NCI-H2227 (cell line): ENCODE data around the gene AMACR.
A peak's percentile ranks its signal among the peaks of the same experiment; 100 is the strongest.

Experiments
- DNase-seq: peaks from one replicate; lab custom pipeline; 2025; ENCODE audit not compliant: unreplicated experiment; lab: John Stamatoyannopoulos, UW

The AMACR gene

DNA sequence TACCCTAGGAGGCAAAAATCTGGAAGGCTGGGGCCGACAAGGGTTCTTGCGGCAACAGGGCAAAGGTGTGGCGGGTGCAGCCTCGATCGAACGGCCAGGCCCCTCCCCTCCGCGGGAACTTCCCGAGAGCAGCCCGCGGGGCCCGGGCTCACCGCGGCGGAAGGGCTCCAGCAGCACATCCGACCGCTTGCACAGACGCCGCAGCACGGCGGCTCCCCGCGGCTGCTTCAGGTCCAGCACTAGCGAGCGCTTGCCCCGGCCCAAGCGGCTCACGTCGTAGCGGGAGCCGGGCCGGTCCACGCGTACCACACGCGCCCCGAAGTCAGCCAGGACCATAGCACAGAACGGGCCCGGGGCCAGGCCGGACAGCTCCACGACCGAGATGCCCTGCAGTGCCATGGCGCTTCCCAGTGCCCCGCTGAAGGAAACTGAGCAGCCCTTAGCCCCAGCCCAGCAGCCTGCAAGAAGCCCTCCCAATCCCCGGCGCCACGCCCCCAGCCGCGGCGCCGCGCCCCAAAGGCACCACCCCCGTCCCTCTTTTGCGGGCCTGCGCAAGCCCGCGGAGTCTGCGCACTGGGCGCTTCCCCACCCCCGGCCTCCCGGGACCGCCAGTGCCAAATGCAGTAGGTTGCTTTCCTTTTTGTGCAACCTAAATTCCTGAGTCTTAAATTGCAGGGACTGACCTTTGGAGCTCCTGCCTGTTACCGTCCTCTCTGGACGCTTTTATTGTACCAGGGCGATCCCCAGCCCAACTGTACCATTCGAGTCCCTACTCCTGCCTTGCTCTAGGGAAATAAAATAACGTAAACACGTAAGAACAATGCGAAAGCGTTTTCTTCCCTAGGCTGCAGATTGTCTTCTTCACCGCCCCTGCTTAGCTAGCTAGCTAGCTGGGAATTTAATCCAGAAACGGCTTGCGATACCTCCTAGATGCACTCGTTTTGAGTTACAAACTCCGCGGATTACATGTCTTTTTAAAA is at the start of gene AMACR:
Gene AMACR (minus strand): TSS at position 430 of the 980 bp plus-strand sequence. CDS start 31 bp downstream, at position 399.
- DNase-seq: peak; percentile 98

DNA sequence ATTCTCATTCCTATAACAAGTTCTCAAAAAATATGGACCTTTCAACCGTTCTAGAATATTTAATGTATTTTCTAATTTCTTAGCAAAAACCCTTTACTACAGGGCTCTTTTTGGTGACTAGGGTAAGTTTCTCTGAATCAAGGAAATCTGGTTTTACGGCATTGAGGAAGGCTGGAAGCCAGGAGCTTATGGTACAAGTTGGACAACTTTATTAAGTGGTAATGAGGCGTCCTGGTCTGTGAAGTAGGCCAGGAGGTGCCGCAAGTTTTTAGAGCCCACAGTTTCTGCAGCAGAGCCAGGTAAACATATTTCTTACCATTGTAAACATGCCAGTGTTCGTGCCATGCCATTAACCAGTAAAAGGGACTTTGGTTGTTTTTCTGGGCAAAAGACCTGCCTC is 49.7 kb upstream of the AMACR start:
- no peak for DNase-seq

DNA sequence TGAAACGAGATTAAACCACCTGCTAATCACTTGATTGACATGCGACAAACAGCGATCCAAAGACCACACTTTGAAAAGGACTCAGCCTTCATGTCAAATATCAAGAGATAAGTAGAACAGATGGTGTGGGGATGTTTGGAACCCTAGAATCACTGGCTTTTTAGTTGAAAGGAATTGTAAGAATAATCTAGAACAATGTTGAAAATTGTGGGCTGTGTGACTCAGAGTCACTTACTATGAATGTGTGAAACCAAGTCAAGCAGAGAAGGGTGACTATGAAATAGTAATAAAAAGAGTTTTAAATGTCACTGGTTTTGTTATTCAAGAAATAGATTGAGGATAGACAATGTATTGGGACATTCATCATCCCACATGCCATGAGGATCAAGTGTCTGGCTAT is 49.3 kb upstream of the AMACR start:
- no peak for DNase-seq

DNA sequence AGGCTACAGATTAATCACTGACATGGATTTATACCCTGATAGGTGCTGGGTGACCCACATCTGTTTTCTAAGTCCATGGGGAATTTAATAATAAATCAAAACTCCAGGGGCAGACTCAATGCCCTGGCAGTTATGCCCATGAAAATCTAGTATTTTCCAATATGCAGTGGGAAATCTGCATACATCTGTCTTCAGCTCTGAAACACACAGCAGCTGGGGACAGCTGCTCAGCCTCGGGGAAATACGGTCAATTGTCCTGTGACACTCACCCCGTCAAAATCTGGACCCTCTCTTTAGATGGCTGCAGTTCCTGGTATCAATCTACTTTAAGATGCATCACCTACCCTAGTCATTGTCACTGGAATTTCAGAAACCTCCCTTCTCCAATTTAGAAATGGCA is 47.8 kb upstream of the AMACR start:
- no peak for DNase-seq

DNA sequence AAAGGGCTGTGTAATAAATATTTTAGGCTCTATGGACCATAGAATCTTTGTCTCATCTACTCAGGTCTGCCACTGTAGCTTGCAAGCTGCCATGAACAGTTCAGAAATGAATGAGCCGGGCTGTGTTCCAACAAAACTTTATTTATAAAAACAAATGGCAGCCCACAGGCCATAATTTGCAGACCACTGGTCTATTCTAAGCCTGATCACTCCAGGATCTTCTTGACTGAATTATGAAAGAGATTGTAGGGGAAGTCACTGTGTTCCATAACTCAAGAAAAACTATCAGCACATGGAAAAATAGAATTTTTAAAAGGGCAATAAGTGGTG is 46.5 kb upstream of the AMACR start:
- no peak for DNase-seq

DNA sequence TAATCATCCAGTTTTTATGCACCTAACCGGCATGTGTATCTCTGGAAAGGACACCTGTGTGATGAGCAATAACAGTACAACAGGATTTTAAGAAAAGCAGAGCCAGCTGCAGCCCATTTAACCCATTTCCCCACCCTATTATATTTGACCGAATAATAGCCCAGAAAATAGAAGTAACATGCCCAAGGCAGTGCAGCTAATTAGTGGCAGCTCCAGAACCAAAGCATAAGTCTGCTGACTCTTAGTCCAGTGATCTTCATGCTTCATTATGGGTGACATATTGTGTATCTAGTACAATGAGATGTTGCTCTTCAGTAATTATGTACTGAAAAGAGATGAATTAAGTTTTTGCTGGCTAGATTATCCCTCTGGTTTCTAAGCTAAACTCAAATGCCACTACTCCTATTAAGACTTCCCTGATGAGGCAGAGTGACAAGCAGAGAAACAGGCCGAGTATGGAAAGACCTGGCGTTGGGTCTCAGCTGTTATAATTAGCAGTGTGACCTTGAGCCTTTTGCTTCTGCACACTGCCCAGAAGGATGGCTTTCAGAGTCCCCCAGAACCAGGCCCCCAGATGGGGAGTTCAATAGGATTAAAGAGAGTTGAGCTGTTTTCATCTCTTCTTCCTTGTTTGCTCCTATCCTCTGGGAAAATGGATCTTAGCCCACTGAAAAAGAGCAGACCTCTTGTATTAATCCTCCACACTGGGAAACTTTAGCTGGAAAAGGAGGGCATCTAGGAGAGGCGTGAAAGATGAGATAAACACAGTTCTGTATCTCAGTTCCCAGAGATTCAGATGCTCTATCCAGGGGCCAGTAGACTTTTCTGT is 45.9 kb upstream of the AMACR start:
- DNase-seq: no peak

DNA sequence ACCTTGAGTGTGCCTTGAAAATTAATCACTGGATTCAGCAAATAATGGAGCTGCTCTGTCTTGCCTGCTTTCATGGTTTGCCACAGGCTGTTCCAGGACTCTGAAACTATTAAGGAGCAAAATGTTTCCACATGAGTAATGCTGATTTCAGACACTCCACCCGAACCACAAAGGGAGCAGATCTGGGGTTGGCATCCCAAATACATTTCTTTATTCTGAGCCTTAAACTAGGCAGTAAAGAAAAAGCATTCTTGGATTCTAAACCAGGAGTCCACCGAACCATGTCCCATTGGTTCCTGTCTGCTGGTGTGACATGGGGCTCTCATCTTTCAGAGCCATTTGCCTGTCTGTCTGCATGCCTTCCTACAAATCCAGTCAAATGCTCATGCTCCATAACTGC is 45.3 kb upstream of the AMACR start:
- no peak for DNase-seq

DNA sequence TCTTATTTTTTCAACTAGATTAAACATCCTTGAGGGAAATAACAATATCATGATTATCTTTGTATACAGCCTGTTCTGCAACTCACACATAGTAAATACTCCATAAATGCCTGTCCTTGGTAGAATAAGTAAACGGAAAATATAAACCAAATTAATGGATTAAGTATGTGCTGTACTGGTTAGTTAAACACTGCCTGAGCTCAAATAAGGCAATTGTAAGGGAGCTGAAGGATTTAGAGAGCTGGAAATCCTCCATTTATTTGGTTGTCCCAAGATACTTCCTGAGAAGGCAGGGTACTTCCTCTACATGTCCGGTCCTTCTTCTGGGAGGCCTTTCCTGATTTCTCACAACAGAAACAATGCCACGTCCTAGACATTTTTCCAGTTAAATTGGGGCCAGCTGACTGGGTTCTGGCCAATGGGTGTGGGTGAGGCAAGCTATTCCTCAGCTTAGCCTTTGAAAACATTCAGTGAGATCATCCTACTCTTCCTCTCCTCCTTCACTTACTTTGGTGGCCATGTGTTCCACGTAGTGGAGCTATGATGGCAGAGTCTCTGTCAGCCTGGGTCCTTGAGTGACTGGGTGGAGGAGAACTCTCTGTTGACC is 43.6 kb upstream of the AMACR start:
- DNase-seq: no peak

DNA sequence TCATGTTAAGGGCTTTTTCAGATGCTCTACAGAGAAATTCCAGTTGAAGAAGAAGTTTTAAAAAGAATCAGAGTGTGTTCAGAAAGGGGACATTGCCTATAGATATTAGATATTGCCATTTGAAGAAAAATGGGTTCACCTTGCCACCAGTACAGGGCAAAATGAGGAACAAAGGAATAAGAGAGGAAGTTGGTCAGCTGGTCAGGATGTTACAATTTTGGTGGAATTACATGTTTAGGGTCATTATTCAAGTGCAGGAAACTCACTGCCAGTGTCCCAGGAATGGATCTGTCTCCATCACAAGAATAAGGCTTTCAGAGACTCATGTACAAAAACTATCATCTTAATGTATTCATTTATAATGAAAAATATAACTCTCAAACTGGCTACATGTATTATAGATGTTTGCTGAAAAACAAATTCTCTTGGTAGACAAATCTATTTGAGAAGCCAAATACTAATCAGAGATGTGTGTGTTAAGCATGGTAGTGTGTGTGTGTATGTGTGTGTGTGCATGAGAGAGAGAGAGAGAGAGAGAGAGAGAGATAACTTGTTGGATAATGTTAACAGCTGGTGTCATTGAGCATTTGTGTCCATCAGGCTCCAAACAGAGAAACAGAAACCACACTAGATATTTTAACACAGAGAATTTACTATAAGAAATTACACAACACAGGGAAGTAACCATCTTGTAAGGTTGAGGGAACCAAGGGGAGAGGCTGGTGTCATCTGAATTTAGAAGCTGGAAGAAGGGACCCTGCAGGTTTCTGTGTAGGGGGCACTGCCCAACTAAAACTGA is 40.1 kb upstream of the AMACR start:
- no peak for DNase-seq

DNA sequence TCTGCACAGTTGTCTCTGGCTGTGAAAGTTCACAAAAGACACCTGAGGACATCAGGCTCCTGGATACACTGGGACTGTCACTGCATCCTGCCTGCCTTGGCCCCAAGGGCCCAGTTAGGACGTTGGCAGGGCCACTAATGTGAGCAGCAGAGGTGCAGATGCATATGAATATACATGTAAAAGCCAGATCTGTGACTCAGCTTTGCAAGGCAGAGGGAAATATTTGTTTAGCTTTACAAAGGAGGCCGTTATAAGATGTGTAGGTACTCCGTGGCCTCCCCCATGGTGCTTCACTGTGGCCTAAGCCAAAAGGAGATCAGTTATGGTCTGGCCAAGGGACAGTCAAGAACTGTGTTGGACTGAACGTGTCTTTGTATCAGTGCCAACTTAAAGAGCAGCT is 39.3 kb upstream of the AMACR start:
- no peak for DNase-seq

DNA sequence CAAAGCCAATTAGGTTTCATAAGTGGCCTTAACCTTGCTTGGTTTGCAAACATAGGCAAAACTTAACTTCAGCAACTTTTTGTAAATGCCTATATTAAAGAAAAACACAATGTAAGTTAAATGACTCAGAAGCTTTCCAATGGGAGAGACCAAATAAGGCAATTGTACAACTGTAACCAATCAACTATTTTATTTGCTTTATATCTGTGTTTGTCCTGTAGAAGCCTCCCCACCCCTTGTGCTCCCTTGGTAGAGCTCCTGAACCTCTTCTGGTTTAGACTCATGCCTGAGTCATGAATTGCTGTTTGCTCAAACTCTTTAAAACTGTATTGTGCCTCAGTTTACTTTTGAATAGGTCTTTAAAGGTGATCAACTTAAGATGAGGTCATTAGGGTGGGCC is 38.1 kb upstream of the AMACR start:
- no peak for DNase-seq

DNA sequence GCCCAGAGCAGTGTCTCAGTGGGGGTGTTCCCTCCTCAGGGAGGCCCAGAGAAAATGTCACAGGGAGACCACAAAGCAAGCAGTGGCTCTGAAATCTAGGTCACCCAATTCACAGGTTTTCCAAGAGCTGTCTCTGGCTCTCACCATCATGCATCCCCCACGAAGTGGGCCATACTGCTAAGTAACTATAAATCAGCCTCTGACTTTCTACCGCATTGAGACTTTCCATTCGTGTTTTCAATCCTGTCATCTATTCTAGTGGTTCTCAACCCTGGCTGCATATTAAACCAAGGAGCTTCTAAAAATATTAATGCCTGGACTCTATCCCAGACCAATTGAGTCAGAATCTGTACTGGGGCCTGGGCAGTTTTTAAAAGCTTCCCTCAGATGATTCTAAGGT is 37.2 kb upstream of the AMACR start:
- no peak for DNase-seq

DNA sequence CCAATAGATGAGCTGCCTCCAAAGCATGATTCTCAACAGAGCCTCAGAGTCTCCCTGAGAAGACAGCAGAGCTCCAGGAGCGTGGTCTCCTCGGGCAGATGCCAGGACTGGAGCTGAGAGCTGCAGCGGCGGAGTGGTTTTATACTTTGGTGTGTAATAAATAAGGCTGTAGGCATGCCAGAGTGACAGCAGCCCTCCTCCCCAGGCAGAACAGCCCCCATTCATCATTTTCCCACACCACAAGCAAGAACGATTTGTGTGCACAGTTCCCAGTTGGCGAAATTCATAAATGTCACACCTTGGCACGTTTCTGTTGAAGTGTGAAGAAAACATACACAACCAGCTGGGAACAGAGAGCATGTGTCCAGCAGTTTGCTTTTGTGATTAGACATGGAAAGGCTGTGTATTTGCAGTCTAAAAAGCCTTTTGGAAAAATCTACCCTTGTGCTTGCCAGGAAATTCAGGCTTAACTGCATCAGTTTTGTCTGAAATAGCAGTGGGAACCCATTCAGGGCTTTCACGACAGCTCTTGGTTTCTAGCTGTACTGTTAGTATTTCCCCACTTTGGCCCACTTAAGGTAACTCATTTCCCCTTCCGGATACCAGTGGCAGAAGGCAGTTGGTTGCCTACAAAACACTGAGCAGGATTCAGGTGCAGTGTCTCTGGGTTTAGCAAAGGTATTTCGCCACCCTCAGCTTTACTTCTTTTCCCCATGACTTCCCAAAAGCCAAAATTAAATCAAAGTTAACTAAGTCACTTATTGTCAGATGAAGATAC is 35.4 kb upstream of the AMACR start, which contains the start of gene C1QTNF3:
Gene C1QTNF3 (minus strand): TSS at position 115 of the 778 bp plus-strand sequence. CDS start 88 bp downstream, at position 27.
- DNase-seq: no peak

DNA sequence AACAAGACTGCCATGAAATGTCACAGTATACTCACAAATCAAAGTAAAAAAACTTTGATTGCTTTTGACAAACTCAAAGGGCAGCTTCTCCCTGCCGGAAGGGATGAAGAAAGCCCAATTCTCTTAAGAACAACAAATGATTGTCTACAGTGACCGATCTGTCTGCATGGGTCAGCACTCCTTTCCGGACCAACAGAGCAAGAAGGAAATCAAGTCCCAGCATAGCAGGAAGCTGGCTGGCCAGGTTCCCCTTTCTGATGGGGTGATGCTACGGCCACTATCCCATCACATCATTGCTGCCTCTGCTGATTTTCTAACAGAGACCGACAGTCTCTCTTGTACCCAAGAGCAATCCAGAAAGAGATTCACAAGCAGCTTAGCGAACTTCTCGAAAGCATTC is 34.5 kb upstream of the AMACR start:
- DNase-seq: no peak

DNA sequence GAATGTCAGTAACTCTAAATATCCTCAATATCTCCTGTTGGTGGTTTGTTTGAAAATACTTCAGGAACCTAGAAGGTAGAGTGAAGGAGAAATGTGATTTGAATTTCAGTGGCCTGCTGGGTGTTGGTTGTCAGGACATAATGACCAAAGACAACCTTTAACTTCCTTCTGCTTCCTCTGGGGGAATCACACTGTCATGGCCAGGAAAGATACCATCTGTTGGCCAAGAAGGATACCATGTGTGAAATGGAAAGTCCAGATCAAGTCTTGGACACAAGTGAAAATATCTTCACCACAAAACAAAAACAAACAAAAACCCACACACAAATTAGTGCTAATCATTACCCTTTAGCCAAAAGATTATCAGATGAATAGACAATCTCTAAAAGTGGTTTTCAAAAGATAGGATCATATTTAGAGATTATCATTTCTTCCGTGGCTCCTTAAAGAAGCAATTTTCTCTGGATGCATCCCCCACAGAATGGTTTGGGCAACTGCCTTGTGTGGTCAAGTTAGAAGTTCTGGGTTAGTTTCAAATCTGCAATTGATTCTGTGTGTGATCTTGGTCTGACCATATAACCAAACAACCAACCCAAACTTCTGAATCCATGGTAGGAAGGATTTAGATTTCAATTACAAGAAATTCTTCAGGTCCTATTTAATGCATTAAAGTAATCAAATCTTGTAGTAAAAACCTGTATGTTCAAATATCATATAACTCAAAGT is 33.6 kb upstream of the AMACR start:
- no peak for DNase-seq

DNA sequence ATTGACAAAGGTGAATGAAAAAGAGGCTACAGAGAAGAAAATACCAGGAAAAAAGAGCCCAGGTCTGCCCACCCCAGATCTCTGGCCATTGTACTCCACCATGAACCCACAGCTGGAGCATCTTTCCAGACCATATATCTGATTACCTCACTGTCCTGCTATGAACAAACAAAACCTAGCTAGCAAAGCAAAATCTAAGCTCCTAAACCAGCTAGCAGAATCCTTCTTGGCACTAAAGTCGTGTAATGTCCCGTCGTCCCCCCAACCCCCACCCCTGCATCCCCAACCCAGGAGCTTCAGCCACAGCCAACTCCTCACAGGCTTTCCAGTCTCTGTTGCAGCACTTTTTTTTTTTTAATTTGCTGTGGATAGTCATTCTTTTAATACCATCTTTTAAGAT is 32.6 kb upstream of the AMACR start:
- DNase-seq: no peak

DNA sequence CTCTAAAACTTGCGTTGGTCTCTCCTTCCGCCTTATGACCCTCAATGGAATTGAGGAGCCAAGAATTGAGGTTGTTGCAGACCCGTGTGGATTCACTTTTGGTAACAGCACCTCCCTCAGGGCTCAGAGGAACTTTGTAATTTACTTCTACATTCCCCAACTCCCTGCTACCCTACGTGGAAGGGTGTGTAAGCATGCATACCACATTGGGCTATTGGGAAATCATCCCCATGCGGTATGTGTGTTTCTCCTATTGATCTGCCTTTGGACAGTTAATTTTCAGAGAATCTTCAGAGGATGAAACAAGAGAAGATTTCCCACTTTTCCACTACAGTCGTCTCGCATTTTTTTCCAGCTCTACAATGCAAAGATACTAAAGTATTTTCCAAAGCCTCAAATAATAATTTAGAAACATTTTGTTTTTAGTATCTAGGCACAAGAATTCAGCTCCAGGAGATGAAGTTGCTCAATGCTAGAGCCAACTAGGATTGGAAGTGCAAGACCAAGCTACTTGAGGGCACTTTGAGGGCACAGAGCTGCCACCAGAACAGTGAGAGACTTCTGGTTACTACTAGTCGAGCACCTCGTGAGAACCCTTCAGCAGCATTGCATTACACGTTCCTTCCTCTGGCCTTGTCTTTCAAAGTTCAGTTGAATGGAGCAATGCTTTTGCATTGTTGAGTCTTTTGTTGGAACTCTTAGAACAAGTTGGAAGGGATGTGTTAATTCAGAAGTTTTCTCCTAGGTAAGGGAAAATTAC is 31.7 kb upstream of the AMACR start:
- no peak for DNase-seq

DNA sequence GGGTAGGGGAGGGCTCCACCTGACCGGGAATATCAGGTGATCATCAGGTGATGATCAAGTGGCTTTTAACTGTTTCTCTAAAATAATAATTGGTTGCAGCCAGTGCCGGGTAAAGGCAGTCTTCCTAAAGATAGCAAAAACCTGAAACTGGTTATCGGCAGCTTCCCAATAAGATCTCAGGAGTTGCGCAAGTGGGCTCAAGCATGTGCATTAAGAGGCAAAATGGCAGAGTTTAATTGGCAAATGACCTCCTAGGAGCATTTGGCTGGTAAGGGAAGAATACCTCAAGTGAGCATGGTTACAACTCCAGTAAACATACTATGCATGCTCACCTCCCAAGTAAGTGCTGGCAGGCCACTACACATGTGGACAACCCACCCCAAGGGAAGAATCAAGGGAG is 31.0 kb upstream of the AMACR start:
- DNase-seq: no peak

DNA sequence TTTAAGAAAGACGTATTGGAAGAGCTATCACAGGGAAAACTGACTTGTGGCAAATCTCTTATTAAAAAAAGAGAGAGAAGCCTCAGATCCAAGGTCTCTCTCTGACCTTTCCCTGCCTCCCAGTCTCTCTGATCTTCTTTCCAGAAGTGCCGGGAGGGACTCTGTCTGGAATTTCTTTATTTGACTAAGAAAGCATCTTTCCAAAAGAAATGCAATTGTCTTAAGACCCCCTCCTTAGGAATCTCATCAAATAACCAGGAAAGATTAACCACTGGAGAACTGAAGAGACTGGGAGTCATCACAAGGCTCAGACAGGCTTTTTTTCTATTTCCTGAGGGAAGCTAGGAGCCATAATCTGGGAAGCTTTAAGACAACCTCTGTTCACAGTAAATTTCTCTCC is 30.5 kb upstream of the AMACR start:
- no peak for DNase-seq
